Cerebellar cortex (tissue), 1 donor: ENCODE data around the gene TEK.
A peak's percentile ranks its signal among the peaks of the same experiment; 100 is the strongest.

Experiments
- DNase-seq: peaks from one replicate; pipeline ENCODE4 v3.0.0-alpha.2; 2015; ENCODE audit warnings: low spot score

TEK gene

GRCh38 chr9:27181381-27181780, 72.4 kb downstream of the TEK start:
- DNase-seq = no peak

DNA sequence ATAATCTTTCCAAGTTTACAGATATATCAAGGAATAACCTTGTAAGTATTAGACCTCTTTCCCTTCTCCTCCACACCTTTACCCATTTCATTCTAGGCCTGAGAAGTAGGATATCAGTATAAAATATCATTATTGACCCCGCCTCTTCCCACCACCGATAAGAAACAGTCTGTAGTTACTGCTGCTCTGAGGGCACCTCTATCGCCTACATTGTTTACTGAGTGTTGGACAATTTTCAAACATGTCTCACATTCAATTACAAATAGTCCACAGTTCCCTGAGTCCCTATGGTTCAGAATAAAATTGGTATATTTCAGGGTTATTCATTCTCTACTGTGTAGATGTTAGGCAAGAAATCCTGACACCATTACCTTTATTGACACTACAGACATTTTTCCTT, 73.4 kb downstream of the TEK start:
- DNase-seq = no peak

DNA sequence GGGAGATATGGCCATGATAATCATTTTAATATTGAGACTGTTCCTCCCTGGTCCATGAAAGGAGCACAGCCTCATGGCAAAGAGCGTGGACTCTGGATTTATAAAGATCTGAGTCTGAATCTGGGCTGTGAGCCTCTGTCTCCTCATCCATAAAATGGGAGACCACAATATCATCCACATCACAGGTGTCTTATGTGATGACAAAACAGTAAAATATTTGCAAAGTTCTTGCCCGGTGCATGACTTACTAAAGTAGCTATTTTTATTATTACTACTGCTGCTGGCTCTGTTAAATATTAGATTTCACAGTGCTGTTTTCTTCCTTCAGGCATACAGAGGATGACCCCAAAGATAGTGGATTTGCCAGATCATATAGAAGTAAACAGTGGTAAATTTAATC, 74.1 kb downstream of the TEK start:
- no peak for DNase-seq

DNA sequence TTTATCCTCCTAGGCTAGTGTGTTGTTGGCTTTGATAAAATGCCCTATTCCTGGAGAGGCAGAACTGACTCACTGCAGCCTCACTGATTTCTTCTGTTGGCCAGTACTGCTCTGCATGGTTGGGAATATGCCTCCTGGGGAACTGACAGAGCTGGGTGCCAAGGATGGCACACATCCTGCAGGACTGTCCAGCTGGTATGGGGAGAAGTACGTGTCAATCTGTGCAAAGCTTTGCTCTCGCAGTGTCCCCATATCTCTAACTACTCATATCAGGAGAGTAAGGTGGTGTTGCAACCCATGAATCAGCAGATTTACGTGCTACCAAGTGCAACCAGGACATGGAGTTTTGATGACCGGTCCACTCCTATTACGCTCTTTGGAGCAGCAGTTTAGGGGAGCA, 74.7 kb downstream of the TEK start:
- DNase-seq = peak; percentile 24

- no peak for DNase-seq
These were observed 75.7 kb downstream of the TEK start for GRCh38 chr9:27184556-27185351.

- no peak for DNase-seq
These were observed 79.4 kb downstream of the TEK start for GRCh38 chr9:27188426-27188825.

DNA sequence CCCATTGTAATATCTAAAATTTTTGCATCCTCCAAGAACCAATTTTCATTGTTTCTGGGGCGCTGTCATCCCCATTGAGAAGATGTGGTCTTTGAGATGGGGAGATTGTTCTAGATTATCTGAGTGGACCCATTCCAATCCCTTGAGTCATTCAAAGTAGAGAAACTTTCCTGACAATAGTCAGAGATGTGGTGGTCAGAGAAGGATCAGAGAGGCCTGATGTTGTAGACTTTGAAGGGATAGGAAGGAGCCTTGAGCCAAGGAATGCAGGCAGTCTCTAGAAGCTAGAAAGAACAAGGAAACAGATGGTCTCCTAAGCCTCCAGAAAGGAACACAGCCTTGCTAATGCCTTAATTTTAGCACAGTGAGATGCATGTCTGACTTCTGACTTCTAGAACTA, 80.4 kb downstream of the TEK start:
- no peak for DNase-seq

GRCh38 chr9:27192291-27192960, 83.4 kb downstream of the TEK start:
- no peak for DNase-seq

DNA sequence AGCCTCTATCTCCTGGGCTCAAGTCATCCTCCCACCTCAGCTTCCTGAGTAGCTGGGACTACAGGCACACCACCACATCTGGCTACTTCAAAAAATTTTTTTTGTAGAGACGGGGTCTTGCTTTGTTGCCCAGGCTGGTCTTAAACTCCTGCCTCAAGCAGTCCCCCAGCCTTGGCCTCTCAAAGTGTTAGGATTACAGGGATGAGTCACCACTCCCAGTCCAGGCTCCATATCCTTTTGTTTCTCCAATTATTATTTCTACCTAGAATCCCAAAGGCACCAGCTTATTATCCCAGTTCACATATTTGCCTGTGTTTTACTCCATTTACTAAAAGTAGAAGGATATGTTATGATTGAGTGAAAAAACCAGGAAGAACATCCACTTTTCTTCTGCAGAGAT, 84.9 kb downstream of the TEK start:
- DNase-seq = no peak

DNA sequence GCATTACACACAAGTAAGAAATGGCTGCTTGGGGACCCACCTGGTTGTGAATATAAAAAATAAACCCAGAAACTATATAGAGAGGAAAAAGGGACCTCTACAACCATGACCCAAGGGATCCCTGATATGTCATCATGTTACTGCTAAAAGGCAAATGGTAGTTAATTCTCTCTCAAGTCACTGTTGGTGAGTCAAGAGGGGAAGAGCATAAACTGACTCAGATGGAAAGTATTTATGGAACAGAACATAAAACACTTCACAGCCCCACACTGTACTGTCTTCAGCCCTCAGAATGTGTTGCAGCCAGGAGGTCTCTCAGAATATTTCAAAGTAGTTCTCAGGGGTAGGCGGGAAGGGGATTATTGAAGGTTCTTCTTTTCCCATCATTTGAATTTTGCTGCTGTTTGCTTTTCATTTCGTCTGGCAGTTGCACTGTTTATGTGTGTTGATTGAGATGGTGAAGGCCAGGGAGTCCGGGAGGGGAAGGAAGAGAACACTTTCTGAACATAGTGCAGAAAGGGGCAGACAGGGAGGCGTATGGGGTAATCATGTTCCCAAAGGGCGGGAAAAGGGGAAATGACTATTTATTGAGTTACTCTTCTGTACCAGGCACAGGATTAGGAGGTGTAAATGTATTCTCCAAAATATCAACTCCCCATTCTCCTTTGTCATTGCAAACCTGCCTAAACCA, 85.5 kb downstream of the TEK start:
- DNase-seq = no peak

DNA sequence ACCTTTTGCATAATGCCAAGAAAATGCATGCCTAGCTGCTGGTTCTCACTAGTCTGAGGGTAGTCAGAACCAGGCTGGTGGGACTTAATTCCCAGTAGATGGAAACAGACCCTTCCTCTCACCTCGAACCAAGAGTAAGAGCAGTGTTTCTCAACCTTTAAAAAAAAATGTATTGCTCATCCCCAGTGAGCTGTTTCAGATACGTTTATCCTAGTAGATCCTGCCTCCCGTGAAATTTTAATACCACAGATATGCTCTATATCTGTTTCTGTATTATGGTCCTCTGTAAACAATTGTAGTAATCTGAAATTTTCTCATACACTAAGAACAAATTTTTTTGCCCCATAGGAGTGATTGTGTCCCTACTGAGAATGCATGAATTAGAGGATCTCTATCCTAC, 86.2 kb downstream of the TEK start:
- no peak for DNase-seq

DNA sequence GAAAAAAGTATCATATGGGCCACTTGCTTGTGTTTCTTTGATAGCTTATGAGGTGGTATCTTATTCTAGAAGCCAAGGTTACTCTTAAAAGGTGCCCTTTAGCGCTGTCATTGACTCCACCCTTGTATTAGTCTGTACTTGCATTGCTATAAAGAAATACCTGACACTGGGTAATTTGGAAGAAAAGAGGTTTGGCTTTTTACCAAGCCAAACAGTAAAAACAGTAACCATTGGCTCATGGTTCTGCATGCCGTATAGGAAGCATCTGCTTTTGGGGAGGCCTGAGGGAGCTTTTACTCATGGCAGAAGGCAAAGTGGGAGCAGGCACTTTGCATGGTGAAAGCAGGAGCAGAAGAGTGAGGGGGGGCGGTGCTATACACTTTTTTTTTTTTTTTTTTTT, 87.4 kb downstream of the TEK start:
- no peak for DNase-seq

DNA sequence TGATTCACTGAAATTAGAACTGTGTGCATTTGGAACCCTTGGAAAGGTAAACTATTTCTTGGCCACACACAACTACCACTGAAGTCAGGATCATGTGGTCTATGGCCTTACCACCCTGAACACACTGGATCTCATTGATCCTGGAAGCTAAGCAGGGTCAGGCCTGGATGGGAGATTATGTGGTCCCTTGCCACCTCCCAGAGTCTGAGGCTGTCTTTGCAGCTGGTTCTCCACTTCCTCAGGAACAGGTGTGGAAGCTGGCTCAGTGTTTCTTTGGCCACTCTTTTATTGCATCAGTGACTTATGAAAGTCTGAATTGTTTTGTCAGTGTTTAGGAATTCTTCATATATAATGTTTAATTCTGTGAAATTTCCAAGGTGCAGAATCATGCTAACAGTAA, 89.2 kb downstream of the TEK start:
- DNase-seq = no peak

- DNase-seq = no peak
These were observed 93.0 kb downstream of the TEK start for GRCh38 chr9:27202056-27202455.

- DNase-seq = no peak
These were observed 94.8 kb downstream of the TEK start for GRCh38 chr9:27203783-27204182.

DNA sequence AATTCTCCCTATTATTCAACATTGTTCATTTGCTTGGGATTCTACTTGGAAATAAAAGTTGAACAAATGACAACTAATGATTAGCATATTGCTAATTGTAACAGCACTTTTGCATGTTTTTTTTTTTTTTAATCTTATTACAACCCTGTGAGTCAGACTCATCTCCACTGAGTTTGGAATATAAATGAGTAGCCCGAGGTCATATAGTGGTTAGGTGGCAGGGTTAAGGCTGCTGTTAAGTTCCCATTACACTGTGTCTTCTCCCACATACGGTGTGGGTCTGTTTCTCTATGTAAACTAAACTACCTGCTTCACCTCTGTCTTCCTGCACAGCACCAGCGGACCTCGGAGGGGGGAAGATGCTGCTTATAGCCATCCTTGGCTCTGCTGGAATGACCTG, 95.6 kb downstream of the TEK start:
- DNase-seq = no peak

GRCh38 chr9:27205198-27205597, 96.2 kb downstream of the TEK start:
- DNase-seq = no peak

DNA sequence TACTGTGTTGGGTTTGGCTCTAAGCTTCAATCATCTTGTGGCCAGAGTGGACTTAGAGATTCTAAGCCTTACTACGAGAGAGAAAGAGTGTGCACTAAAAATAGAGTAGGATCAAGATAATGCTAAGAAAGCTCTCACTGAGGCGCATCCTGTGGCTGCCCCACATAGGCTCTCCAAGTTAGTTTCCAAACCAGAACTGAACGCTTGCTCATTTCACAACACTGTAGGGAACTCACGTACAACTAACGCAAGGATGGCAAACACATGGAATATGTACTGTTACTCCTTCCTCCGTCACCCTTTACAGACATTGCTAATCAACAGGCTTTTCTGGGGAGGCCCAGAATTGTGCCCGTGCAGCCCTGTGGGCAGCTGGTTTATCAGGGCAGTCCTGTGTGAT, 97.0 kb downstream of the TEK start:
- DNase-seq = no peak

GRCh38 chr9:27209034-27209433, 100.0 kb downstream of the TEK start:
- no peak for DNase-seq

- DNase-seq = no peak
These were observed 101.6 kb downstream of the TEK start for GRCh38 chr9:27210588-27210987.

DNA sequence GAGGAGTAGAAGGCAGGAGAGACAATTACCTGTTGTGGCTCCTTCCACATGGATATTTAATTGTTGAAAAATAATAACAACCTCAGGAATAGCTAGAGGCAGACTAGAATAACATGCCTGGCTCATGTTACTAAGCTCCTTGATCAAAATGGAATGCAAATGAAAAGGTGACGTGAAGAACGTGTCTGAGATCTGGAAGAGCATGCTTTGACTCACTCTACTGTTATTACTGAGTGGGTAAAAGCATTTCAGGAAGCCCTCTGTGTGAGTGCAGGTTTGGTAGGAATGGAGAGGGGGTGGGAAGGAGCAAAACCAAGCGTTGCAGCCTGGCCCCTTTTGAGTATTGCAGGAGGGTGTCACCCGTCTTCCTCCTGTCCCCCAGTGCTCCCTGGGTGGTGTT, 103.2 kb downstream of the TEK start:
- no peak for DNase-seq

DNA sequence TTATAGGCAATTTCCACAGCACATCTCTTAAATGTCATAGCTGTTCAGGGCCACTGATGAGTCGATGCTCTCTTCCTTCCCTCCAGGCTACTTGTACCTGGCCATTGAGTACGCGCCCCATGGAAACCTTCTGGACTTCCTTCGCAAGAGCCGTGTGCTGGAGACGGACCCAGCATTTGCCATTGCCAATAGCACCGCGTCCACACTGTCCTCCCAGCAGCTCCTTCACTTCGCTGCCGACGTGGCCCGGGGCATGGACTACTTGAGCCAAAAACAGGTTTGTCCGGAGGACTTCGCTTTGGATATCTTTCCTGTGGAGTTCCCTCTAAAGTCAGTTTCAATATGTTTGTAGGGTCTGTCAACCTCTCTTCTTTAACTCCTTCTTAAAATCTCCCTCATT, 103.6 kb downstream of the TEK start:
- no peak for DNase-seq

GRCh38 chr9:27227192-27227591, 118.2 kb downstream of the TEK start:
- DNase-seq = no peak
